GM12873 (cell line): ENCODE measurements around the gene NMNAT2.

ENCODE experiments used
- CTCF ChIP-seq: IDR thresholded peaks from 2 replicates; pipeline ENCODE4 v1.5.1; 2012; ENCODE audit warnings: low read depth, mild to moderate bottlenecking, moderate library complexity, low read length, control low read depth; ENCODE audit not compliant: insufficient read depth; ENCODE audit errors: missing control alignments

NMNAT2 gene

GRCh38 chr1:183247066-183247465, 171.1 kb downstream of the NMNAT2 start:
- TF ChIP-seq CTCF = no peak

DNA sequence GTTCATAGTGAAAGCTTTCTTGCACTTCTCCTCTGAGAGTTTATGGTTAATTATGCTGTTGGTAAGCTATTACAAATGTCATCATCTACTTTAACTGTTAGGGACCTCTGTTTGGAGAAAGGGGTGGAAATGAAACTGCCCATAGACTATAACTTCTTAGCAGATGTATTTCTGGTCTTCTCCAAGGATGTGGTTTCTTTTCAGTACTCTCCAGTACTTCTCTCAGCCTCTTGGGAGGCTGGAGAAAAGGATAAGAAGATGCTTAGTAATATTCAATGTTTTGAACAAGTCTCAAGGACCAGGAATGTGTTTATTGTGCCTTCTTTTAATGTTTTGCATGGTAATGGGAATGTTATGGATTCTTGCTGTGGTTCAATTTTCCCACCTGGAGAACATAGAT, 171.7 kb downstream of the NMNAT2 start:
- no peak for TF ChIP-seq CTCF

- no peak for TF ChIP-seq CTCF
Measured at GRCh38 chr1:183245357-183245756, 172.8 kb downstream of the NMNAT2 start.

- TF ChIP-seq CTCF = no peak
Measured at GRCh38 chr1:183244466-183244865, 173.7 kb downstream of the NMNAT2 start.

- no peak for TF ChIP-seq CTCF
Measured at GRCh38 chr1:183243161-183244050, 174.8 kb downstream of the NMNAT2 start.

- no peak for TF ChIP-seq CTCF
Measured at GRCh38 chr1:183242556-183242955, 175.6 kb downstream of the NMNAT2 start.

GRCh38 chr1:183241471-183241870, 176.7 kb downstream of the NMNAT2 start:
- no peak for TF ChIP-seq CTCF
